Hypothalamus (tissue), 51 donors: ENCODE results near the gene PA2G4.
"Not testable (repeated sequence)": the region's sequence is repeated elsewhere in the genome, so short reads cannot be mapped to it uniquely, and the experiment has no call there.

Experiments used
- DNase-seq, 51 donors: peaks; one replicate each; lab custom pipeline; 2025; lab: John Stamatoyannopoulos, UW

Gene PA2G4

DNA sequence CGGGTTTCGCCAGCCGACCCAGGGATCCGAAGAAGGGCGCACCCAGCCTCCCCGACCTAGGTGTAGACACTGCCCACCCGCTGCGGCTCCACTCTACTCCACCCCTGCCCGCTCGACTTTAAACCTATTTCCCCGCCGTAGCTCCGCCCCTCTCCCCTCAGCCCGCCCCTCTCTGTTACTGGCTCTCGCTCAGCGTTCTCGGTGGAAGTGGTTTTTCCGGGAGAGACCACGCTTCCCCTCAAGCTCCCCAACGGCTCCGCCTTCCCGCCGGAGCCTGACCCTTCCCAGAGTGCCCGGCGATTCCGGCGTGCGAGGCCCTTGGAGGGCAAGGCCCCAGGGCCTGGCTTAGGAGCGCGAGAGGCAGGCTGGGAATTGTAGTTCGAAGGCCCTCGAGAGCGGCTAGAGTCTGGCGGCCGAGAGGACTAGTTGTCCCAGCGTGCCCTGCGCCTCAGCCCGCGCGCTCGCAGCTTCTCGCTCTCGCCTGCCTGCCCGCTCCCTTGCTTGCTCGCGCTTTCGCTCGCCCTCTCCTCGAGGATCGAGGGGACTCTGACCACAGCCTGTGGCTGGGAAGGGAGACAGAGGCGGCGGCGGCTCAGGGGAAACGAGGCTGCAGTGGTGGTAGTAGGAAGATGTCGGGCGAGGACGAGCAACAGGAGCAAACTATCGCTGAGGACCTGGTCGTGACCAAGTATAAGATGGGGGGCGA lies at the start of gene PA2G4:
TSS of gene PA2G4 (plus strand) at position 451 of the 706 bp plus-strand sequence. CDS start at position 630, 179 bp downstream.
- peak; percentile 74 to 98 (median 94) for DNase-seq

DNA sequence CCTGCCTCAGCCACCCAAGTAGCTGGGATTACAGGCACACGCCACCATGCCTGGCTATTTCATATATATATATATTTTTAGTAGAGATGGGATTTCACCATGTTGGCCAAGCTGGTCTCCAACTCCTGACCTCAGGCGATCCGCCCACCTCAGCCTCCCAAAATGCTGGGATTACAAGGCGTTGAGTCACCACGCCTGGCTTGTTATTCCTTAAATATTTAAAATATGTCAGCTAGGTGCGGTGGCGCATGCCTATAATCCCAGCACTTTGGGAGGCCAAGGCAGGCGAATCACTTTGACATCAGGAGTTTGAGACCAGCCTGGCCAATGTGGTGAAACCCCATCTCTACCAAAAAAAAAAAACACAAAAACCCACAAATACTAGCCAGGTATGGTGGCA lies 44.4 kb upstream of the PA2G4 start:
- not testable (repeated sequence) for DNase-seq

DNA sequence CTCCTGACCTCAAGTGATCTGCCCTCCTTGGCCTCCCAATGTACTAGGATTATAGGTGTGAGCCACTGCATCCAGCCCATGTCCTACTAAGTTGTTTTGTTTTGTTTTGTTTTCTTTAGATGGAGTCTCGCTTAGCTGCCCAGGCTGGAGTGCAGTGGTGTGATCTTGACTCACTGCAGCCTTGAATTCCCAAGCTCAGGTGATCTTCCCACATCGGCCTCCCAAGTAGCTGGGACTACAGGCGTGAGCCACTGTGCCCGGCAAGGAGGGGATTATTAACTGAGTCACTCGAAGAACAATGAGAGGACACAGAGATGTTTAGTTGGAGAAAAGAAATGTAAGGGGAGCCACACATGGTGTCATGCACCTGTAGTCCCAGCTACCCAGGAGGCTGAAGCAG lies 42.4 kb upstream of the PA2G4 start:
- no peak for DNase-seq

DNA sequence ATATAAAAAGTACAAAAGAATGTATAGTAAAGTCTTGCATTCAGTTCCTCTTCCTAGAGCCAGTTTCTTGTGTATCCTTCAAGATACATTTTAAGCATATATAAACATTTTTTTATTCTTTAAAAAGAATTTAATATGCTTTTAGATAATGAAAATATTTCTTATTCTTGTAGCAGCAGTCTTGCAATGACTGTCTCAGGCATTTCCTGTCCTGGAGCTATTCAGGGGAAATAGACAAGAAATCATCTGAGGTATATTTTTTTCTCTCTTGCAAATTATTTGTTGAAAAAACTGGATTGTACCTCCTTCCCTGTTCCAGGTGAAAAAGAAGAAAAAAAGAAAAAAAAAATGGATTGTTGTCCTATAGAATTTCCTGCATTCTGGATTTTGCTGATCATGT lies 41.4 kb upstream of the PA2G4 start:
- DNase-seq = no peak

DNA sequence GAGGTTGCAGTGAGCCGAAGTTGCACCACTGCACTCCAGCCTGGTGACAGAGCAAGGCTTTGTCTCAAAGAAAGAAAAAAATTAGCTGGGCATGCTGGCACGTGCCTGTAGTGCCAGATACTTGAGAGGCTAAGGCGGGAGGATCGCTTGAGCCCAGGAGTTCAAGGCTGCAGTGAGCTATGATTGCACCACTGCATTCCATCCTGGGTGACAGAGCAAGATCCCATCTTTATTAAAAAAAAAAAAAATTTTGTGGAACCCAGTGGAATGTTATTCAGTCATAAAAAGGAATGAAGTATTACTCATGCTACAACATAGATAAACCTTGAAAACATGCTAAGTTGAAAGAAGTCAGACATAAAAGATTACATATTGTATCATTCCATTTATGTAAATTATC lies 32.7 kb upstream of the PA2G4 start:
- DNase-seq = no peak

DNA sequence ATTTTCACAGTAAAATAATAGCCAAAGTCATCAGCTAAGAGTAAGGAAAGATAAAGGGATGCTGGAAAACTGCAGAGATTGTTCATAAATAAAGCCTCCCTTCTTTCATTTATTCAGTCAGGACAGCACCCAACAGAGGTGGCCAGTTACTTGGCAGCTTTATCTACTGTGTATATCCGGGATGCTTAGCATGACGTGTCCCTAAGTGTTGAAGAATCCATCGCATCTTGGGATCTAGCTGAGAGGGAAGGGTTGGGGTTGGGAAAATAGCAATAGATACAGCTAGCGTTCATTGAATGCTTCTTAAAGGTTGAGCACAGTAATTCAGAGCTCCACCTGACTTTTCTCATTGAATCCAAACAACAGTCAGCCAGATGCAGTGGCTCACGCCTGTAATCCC lies 30.0 kb upstream of the PA2G4 start:
- DNase-seq = no peak

DNA sequence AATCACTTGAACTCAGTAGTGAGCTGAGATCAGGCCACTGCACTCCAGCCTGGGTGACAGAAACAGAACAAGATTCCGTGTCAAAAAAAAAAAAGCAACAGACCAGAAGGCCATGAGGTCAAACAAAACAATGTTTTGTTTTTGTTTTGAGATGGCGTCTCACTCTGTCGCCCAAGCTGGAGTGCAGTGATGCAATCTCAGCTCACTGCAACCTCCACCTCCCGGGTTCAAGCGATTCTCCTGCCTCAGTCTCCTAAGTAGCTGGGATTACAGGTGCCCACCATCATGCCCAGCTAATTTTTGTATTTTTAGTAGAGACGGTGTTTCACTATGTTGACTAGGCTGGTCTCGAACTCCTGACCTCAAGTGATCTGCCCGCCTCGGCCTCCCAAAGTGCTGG lies 26.4 kb upstream of the PA2G4 start:
- not testable (repeated sequence) for DNase-seq

DNA sequence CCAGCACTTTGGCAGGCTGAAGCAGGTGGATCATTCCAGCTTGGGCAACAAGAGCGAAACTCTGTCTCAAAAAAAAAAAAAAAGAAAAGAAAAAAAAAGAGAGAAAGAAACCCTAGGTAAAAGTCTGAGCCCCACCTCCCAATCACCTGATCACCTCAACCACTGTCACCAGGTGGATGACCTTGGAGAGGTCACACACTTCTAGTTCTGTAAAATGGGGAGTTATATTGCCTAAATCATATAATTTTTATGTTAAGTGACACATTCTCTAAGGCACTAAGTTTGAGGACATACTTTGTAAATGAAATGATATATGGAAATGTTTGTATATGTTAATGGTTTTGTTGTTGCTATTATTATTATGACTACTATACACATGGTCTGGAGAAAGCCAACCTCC lies 25.9 kb upstream of the PA2G4 start:
- DNase-seq = no peak

DNA sequence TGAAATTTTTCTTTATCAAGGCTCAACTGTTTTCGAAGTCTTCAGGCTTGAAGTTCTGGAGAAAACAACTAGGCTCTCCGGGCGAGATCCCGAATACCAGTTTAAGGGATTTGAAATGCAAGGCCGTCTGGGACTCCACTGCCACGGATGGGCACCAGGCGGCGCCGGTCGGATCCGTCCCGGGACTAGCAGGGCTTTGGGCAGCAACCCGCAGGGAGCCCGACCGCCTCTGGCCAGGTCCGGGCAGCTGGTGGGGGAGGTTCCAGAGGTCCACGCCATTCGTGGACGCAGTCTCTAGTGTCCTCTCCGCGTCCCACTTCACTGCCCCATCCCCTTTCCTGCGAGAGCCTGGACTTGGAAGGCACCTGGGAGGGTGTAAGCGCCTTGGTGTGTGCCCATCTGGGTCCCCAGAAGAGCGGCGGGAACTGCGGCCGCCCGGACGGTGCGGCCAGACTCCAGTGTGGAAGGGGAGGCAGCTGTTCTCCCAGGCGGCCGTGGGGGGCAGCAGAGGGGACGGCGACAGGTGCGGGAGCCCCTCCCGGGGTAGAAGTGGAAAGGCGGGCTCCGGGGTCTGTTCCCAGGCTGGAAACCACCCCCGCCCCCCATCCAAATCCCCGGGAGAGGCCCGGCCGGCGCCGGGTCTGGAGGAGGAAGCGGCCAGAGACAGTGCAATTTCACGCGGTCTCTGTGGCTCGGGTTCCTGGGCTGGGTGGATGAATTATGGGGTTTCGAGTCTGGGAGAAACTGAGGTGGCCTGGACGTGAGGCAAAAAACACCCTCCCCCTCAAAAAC lies 25.2 kb upstream of the PA2G4 start:
- DNase-seq = peak in 50 of 51 donors; percentile 16 to 92 (median 72)

DNA sequence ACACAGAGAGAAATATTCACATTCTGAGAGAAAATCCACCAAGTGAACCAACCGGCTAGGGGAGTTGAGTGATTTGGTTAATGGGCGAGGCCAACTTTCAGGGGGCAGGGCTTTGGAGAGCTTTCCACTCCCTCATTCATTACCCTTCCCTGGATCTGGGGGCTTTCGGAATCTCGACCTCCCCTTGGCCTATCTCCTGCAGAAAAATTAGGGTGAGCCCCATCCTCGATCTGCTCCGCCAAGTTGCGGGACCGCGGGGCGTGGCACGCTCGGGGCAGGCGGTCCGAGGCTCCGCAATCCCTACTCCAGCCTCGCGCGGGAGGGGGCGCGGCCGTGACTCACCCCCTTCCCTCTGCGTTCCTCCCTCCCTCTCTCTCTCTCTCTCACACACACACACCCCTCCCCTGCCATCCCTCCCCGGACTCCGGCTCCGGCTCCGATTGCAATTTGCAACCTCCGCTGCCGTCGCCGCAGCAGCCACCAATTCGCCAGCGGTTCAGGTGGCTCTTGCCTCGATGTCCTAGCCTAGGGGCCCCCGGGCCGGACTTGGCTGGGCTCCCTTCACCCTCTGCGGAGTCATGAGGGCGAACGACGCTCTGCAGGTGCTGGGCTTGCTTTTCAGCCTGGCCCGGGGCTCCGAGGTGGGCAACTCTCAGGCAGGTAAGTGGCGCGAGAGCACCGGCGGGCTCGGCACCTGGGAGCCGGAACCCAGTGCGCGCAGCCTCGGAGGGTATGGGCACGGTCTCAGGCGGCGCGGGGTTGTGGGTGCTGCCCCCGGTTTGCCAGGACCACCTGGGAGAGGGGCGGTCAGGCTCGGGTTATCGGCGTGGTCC lies 24.4 kb upstream of the PA2G4 start, which contains the start of gene ERBB3:
TSS of gene ERBB3 (plus strand) at position 443 of the 833 bp plus-strand sequence. CDS start at position 579, 136 bp downstream.
- peak in 47 of 51 donors; percentile 10 to 87 (median 59) for DNase-seq

DNA sequence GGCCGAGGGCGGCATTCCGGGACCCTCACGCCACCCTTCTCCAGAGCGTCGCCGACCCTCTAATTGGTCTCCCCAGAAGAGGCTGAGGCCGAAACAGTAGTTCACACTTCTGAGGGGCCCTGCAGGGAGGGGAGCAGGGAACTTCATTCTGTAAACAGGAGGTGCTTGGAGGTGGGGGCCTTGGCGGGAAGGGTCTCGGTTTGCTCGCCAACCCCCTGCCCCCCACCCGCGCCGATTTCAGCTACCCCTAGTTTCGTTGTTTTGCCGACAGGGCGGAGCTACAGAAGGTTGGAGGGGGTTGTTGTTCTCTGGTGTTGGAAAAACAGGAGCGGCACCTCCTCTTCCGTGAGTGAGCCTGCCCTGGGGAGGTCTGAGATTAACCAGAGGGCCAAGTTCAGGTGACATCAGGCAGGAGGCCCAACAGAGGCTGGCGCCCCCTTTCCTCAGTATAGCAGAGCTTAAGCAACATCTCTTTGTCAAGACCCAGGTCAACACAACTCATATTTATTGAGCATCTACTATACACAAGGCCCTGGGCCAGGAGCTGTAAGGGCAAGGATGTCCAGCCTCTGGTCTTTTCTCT lies 23.7 kb upstream of the PA2G4 start:
- DNase-seq = peak in 4 of 51 donors; percentile 8 to 44 (median 27)

DNA sequence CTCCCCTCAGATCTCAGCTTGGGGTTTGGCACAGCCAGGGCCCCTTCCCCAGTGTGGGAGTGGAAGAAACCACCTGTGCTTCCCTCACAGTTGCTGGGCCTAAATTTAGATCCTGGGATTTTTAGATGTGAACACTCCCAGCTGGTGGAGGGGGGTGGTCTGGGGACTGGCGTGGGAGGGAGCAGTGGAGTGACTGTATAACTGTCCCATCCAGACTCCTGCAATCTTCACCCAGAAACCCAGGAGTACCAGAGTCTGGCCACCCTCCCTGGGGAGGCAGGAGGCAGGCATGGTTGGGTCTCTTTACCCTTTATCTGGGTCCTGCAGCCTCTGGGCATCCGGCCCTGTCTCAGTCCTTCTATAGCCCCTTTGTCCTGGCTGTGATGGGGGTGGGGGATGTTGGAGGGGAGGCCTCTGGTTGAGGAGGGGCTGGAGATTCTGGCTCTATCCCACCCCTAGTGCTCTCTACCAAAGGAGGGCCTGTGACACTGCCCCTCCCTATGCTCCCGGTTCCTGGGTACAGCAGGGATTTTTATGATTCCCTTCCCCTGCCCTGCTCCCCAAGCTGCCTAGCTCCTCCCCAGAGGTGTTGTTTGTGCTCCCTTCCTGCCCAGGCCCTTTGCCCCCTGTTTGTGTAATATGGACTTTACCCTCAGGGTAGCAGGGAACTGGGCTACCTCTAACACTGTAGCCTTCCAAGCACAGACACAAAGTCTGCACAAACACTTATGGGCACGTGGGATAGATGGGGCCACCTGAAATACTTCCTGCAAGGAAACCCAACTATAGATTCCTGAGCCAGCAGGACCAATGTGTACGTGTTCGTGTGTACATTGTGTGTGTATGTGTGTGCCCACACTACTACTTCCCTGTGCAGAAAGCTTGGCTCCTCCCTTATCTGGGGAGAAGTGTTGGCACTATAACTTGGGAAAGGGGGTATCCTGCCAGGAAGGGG lies 22.7 kb upstream of the PA2G4 start:
- DNase-seq = peak in 44 of 51 donors; percentile 2 to 74 (median 36)

DNA sequence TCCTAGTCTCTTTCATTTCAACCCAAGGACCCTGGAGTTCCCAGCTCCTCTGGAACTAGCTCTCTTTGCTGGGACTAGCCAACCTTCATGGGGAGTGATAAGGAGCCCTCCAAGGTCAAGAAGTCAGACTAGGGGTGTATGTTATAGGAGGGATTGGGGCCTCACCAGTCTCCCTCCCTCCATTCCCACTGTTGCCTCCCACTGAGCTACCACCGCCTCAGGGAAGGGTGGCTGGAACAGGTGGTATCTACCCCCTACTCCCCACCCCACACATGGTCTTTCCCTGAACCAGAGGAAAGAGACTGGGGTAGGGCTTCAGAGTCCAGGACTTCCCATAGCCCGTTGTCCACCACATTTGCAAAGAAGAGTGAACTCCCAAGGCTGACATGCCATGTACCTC lies 22.0 kb upstream of the PA2G4 start:
- DNase-seq = peak in 4 of 51 donors; percentile 24 to 48 (median 32)

DNA sequence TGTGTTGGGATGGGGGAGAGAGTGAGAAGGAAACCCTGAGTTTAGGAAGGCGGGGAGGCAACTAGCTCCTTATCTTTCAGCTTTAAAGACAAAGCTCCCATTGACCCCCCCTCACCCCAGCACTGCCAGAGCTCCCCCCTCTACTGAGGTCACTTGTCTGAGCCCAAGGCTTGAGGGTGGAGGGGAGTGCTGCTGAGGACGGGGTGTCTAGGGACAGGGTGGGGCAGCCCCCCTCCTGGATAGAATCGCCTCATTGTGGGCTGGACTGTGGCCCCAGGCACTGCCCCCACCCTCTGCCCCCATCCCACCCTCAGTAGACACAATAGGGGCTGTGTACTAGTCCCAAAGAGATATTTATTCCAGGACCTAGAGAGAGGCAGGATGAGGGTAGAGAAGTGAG lies 21.4 kb upstream of the PA2G4 start:
- DNase-seq = peak in 48 of 51 donors; percentile 5 to 94 (median 74)

DNA sequence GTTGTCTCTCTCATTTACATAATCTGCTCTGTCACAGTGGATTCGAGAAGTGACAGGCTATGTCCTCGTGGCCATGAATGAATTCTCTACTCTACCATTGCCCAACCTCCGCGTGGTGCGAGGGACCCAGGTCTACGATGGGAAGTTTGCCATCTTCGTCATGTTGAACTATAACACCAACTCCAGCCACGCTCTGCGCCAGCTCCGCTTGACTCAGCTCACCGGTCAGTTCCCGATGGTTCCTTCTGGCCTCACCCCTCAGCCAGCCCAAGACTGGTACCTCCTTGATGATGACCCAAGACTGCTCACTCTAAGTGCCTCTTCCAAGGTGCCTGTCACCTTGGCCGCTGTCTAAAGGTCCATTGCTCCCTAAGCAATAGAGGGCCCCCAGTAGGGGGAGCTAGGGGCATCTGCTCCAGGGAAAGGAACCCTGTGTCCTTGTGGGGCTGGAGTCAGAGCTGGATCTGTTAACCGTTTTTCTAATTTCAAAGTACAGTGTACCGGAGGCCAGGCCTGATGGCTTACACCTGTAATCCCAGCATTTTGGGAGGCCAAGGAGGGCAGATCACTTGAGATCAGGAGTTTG lies 19.3 kb upstream of the PA2G4 start:
- DNase-seq = peak in 2 of 51 donors; percentile 14 to 15

DNA sequence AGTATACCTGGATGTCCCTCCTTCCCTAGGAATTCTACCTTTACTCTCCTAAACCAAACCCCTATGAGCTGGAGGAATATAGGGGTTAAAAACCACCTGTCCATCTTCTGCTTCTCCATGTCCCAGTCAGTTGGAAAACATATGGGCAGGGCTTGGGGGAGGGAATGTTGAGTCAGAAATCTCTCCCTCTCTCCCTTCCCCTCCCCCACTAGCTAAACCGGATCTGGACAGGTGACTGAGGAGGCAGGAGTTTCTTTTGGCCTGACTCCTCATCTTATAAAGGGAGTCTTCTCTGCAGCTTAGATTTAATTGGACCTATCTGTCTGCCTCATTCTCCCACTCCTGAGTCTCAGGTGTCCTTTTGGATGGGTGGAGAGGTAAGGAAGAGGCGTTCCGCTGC lies 18.3 kb upstream of the PA2G4 start:
- DNase-seq = no peak

DNA sequence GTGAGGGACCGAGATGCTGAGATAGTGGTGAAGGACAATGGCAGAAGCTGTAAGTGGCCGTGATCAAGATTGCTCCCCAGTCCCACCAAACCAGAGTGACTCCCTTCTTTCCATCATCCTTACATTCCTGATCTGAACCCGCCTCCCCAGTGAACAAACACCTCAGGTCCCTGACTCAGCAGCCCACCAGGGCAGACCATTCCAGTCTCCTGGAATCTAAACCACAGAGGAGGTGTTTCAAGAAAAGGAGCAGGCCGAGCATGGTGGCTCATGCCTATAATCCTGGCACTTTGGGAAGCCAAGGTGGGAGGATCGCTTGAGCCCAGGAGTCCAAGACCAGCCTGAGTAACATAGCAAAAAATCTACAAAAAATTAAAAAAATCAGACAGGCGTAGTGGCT lies 17.8 kb upstream of the PA2G4 start:
- DNase-seq = no peak

DNA sequence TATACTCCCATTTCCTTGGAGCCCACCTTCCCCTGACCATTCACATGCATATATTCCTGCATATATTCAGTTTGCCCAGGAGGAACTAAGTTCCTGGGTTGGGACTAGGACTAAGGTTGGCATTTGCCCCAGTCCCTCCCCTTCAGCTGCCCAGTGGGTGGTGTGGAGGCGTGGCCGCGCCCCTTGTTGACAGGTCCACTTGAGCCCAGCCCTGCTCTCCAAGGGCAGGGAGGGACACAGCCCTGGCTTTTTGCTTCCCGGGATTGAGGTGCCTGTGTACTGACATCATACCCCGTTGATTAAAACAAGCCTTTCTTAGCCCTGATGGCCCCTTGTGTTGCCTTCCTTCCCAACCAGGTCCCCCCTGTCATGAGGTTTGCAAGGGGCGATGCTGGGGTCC lies 17.1 kb upstream of the PA2G4 start:
- DNase-seq = peak in 10 of 51 donors; percentile 2 to 19 (median 7)

DNA sequence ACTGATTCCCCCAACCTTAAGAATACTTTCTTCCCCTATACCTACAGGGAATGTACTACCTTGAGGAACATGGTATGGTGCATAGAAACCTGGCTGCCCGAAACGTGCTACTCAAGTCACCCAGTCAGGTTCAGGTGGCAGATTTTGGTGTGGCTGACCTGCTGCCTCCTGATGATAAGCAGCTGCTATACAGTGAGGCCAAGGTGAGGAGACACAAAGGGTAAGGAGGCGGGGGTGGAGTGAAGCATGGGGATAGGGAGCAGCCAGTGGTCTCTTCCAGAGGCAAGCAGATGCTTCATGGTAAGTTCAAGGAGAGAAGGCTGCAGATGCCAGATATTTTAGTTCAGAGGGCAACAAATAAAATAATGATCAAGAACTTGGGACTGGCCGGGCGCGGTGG lies 6.6 kb upstream of the PA2G4 start:
- DNase-seq = no peak
